Measurements from ENCODE around the gene PPM1A. TPM values are rescaled to one million over a fixed set of nuclear protein-coding genes. Genes with fewer than 3 reads are reported as not detected.

The PPM1A gene
- total and polyA plus RNA-seq, 9 of the 15 experiments (the other 6 are each of a cell fraction or from before 2014, with no cell fraction given), result 5.5 to 23.9 (median 15.2) TPM

- TF ChIP-seq ZBTB11 (CRISPR knock-in tag; IDR thresholded peaks at IDR 0.05), result no peak
Observed at GRCh38 chr14:60214003-60214402, 35.0 kb upstream of the PPM1A start (continued).

GRCh38 chr14:60214415-60215126 lies 34.5 kb upstream of the PPM1A start:
- no peaks in the 10 kb centered on the region for H3K9me3 ChIP-seq (replicated peaks; ENCODE audit: control insufficient read depth, insufficient read depth, low read depth, low read length)
- FAIRE-seq, result no peak
- no peak overlapping the region for H3K4me2 ChIP-seq (ENCODE audit: insufficient read depth, low read length)
- no peak overlapping the region for H3K27ac ChIP-seq (ENCODE audit: extremely low read depth, low read depth, low read length)
- no peak overlapping the region for H2AFZ ChIP-seq (ENCODE audit: low read depth, low read length)
- no peaks in the 10 kb centered on the region for H3K36me3 ChIP-seq (ENCODE audit: control insufficient read depth, insufficient read depth, low read length)
- WGBS (ENCODE audit: insufficient coverage, low coverage, missing lambda C conversion rate), result 0% methylated on average over 1 of the region's 1 CpG
- H3K9me1 ChIP-seq (ENCODE audit: control insufficient read depth, insufficient read depth, low read length), result no peaks in the 10 kb centered on the region
- BruUV-seq (replicated peaks), result no TSS peak
- intact Hi-C loops (cut with micrococcal nuclease), result no loop called here
- in situ Hi-C loops (cut with MboI), result no loop called here
- no peak overlapping the region for H3K9ac ChIP-seq (ENCODE audit: insufficient read depth in 1 of 2, low read depth in 2 of 2, low read length in 2 of 2)
- DNase-seq (ENCODE audit: extremely low read depth in 1 of 4, low spot score in 3 of 4), result no peak
- H3K79me2 ChIP-seq (ENCODE audit: control insufficient read depth, insufficient read depth, low read length), result no peaks in the 10 kb centered on the region
- ChIA-PET CTCF (ENCODE audit: low intra/inter-chr PET ratio) (no interaction called here), POLR2A (no interaction called here)
- TF ChIP-seq ZNF146 (CRISPR knock-in tag; IDR thresholded peaks at IDR 0.05; ENCODE audit: unreplicated experiment) (no peak), ZBTB8A (IDR thresholded peaks at IDR 0.05; ENCODE audit: partially characterized antibody) (no peak), ARID2 (IDR thresholded peaks at IDR 0.05) (no peak), ZNF507 (tag; conservative IDR thresholded peaks at IDR 0.05) (no peak), ZNF175 (CRISPR knock-in tag; IDR thresholded peaks at IDR 0.05; ENCODE audit: low read depth) (no peak)
- no peaks in the 10 kb centered on the region for H3K27me3 ChIP-seq (ENCODE audit: control insufficient read depth in 2 of 2, insufficient read depth in 2 of 2, low read length in 2 of 2)
- no peaks in the 10 kb centered on the region for H3K4me1 ChIP-seq (replicated peaks in 1 of 2; ENCODE audit: control insufficient read depth in 2 of 2, insufficient read depth in 2 of 2, low read length in 2 of 2)
- H3K4me3 ChIP-seq, result no peak overlapping the region
- no peak for ATAC-seq
- H4K20me1 ChIP-seq (replicated peaks; ENCODE audit: control insufficient read depth, insufficient read depth, low read length), result no peaks in the 10 kb centered on the region

Measured in K562 (cell line).